T-helper 1 cell treated with Interleukin-12 subunit alpha and Interleukin-12 subunit beta and Interleukin-4 antibody, amounts not matched to agents 30 ng/mL and 1 ng/mL, for 36 hours (primary cell): ENCODE data around the gene IL23R. TPM values are rescaled to one million over a fixed set of nuclear protein-coding genes. Genes with fewer than 3 reads are reported as not detected.

ENCODE experiments used
- intact Hi-C: fragments of 100-400 bp; cut with micrococcal nuclease; formaldehyde crosslinking; loops from one replicate; pipeline ENCODE4 v1.15.1; 2024
- total RNA-seq: library from RNA; stranded (reverse); gene quantifications from 2 replicates; pipeline ENCODE4 v1.2.3, GENCODE V29; 2022

IL23R gene
- total RNA-seq, 1 donor from 2014 or later = 6.9 TPM

GRCh38 chr1:67285780-67286488 is 119.7 kb downstream of the IL23R start:
- intact Hi-C loops = loop anchor here (1.0 kb wide), 2 partner anchors 8 to 12 kb away; no protein-coding TSS in a partner anchor

DNA sequence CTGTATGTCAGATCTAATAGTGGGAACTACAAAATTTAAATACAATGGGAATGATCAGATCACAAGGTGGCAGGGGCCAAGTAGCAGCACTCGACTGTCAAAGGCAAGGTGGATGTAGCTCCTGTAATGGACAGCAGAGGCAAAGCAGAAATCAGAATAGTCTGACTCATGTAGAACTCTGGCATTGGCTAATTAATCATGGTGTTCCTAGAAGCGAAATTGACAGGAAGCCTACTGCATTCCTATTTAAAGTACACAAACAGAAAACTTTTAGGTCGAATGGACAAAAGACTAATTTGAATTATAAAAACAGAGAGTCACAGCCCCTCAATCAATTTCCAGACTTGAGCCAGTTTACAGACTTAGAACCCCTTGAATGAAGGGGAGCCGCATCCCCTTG is 124.0 kb downstream of the IL23R start:
- intact Hi-C loops = no loop called here

DNA sequence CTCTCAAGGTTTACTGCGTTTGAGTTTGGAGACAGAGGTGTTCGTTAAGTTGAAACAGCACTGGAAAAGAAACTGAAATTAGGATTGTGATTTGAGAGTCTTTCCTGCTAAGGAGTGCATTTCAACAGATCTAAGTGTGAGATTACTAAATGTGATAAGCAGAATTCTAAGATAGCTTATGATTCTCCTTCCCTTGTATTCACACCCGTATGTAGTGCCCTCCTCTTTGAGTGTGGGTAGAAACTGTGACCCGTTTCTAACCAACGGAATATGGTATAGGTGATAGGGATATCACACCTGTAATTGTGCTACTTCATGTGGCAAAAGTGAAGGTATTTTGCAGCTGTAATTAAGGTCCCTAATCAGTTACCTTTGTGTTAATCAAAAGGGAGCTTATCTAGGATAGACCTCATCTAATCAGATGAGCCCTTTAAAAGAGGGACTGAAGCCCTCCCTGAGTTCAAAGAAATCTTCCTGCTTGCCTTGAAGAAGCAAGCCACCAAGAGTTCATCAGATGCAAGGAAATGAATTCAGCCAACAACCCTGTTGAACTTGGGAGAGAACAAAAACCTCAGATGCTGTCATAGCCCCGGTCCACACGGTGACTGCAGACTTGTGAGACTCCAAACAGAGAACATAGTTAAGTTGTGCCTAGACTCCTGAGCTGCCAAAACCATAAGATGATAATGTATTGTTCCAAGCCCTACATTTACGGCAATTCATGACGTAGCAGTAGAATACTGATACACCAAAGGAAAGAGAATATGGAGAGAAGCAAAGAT is 128.8 kb downstream of the IL23R start:
- intact Hi-C loops = loop anchor here (1.0 kb wide), 4 partner anchors 9 to 38 kb away; no protein-coding TSS in a partner anchor

DNA sequence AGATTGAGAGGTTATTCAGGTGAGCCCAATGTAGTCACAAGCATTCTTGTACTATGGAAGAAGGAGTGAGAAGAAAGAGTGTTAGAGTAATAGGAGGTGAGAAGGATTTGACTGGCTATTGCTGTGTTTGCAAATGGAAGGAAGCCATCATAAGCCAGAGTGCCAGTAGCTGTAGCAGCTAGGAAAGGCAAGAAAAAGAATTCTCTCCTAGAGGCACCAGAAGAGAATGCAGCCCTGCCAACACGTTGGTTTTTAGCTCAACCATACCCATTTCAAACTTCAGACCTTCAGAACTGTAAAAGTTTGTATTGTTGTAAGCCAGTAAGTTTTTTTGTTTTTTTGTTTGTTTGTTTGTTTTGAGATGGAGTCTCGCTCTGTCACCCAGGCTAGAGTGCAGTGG is 132.5 kb downstream of the IL23R start:
- intact Hi-C loops = no loop called here

DNA sequence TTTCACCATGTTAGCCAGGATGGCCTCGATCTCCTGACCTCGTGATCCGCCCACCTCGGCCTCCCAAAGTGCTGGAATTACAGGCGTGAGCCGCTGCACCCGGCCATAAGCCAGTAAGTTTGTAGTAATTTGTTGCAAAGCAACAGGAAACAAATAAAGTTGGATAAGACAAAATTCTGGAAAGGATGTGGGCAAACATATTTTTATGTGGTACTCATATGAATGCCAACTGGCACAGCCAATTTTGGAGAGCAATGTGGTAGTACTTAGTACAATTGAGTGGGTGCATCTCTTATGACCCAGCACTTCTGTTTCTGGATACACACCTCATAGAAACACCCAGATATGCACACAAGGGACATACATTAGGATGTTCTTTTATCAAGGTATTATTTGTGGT is 133.0 kb downstream of the IL23R start:
- intact Hi-C loops = no loop called here

- intact Hi-C loops = no loop called here
These were observed 134.3 kb downstream of the IL23R start for GRCh38 chr1:67300561-67300960.

DNA sequence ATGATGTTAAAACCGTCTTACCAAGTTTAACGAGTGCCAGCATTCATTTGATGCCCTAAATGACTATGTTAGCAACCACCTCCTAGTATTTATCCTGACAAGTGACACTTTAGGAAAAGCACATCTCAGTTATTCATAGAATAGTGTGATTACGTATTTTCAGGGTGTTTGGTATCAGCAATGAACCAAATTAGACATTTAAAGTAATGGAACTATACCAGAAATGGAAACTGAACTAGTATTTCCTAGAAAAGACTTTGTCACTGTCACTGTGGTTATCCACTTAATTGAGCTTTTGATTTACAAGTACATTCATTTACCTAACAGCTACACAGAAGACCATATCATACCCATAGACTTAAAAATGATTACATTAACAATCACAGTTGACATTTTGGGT is 137.8 kb downstream of the IL23R start:
- intact Hi-C loops = loop anchor here (1.0 to 2.0 kb wide), 5 partner anchors 9 to 250 kb away; partner anchors contain the start of gene SLC35D1

DNA sequence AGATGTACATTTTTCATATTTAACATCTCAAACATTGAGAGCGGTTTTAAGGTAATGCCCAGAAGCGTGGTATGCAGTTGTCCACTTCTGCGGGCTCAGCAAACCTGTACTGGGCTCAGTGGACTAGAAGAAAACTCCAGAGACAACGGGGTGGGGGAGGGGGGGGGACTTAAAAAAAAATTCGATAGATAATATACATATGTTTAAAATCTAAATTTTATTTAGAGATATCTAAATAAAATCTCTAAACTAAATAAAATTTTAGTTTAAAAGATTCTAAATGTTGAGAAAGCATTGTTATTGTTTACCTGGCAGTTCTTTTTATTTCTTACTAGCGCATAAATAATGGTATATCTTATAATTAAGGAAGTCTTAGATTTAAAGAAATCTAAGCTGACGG is 140.3 kb downstream of the IL23R start:
- intact Hi-C loops = no loop called here

GRCh38 chr1:67307251-67308060 is 141.2 kb downstream of the IL23R start, which contains the start of gene IL12RB2:
Gene IL12RB2 (plus strand): TSS chr1:67307873. CDS start chr1:67320369, 12,496 bp downstream.
- intact Hi-C loops = loop anchor here (1.0 kb wide), 2 partner anchors 73 to 123 kb away; partner anchors contain the start of gene SERBP1

DNA sequence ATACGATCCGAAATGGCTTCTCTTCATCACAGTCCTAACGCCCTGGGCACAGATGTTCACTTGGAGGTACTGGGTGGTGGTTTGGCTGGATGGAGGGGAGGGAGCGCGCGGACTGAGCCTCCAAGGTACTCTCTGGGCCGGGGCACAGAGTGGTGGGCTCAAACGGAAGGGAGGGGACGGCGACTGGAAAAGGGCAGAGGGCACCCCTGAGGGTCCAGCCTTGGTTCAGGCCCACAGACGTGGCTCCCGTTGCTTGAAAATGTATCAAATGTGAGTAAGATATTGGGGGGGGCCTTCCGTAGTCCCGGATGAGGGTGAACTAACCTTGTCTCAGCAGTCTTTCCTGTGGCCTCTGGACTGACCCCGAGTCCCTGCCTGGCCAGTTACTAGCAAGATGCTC is 141.9 kb downstream of the IL23R start:
- intact Hi-C loops = no loop called here

Other genes starting within 250 kb of the IL23R start
- 0.51 and 2.7 TPM in 2 replicates for gene DNAI4, start 241.6 kb upstream of the IL23R start, total RNA-seq
- gene MIER1, start 241.5 kb upstream of the IL23R start, total RNA-seq = 51.2 and 55.6 TPM in 2 replicates
- 20.9 and 21.0 TPM in 2 replicates for gene SLC35D1, start 112.3 kb upstream of the IL23R start, total RNA-seq
- not detected in 2 replicates for gene C1orf141, start 31.5 kb upstream of the IL23R start, total RNA-seq
- gene IL12RB2, start 141.4 kb downstream of the IL23R start, total RNA-seq = 151 and 159 TPM in 2 replicates